ENCODE measurements around the gene PAPSS1. TPM values are rescaled to one million over a fixed set of nuclear protein-coding genes. Genes with fewer than 3 reads are reported as not detected.
"Not testable (repeated sequence)": the region's sequence is repeated elsewhere in the genome, so short reads cannot be mapped to it uniquely, and the experiment has no call there.

Gene PAPSS1
- total RNA-seq, 3 donors from 2014 or later: 19.8 to 23.3 (median 21.6) TPM

DNA sequence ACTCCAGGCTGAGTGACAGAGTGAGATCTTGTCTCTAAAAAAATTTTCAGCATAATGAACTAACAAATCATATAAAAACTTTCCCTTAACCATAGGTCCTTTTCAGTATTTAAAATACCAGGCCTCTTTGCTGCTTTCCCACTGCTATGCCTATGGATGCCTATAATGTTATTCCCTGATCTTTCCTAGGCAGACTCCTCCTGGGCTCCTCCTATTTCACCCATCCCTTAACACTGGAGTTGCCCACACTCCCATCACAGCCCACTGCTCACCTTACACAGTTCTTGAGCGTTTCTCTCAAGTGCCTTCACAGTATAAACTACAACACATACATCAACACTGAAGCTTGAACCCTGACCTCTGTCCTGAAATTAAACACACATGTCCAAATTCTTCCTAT is 31.6 kb downstream of the PAPSS1 start:
- DNase-seq (no peak), ATAC-seq (no peak)
- no peak overlapping the region for H3K4me3 Mint-ChIP-seq
- peaks cover 14% of the 10 kb centered on the region for H3K4me1 Mint-ChIP-seq (ENCODE audit: low read depth)
- H3K27me3 Mint-ChIP-seq (ENCODE audit: low read depth): no peaks in the 10 kb centered on the region
- no peaks in the 10 kb centered on the region for H3K9me3 Mint-ChIP-seq
- peaks cover 28% of the 10 kb centered on the region for H3K36me3 Mint-ChIP-seq (ENCODE audit: insufficient read depth)

DNA sequence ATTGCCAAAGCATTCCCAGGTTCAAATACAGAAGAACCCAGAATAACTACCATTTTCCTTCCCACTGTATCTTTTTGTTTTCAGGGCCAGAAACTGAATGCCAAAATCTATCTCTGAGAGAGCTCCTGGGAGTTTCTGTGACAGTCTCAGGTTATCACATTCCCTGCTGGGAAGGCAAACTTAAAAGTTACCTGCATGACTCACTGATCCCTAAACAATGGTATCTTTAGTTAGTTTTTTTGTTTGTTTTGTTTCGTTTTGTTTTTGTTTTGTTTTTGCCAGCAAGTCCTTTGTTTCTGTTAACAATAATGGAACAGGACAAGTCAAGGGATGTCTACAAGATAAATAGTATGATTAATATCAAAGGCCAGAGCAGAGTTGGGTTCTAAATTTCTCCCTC is 34.3 kb downstream of the PAPSS1 start:
- ATAC-seq (no peak), DNase-seq (no peak)
- Mint-ChIP-seq H3K36me3 (ENCODE audit: insufficient read depth) (peaks cover 25% of the 10 kb centered on the region), H3K9me3 (no peaks in the 10 kb centered on the region), H3K27me3 (ENCODE audit: low read depth) (no peaks in the 10 kb centered on the region), H3K4me1 (ENCODE audit: low read depth) (no peaks in the 10 kb centered on the region), H3K4me3 (no peak overlapping the region)

DNA sequence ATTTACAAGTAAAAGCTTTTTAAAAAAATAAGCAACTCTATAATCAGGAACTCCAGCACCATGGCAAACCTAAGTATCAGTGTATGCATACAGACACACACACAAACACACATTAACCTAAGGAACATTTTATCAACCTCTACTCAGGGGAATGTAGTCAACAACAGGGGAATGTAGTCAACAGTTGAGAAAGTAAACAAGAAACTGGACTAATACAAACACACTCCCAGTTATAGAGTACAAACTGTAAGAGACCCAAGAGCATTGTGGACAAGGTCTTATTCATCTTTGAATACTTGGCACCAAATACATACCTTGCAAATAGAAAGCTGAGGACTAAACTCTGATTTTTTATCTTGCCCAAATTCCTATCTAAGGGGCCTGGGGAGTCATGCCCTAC is 36.2 kb downstream of the PAPSS1 start:
- peaks cover 43% of the 10 kb centered on the region for H3K36me3 Mint-ChIP-seq (ENCODE audit: insufficient read depth)
- no peak for ATAC-seq
- DNase-seq: no peak
- no peak overlapping the region for H3K4me3 Mint-ChIP-seq
- H3K27me3 Mint-ChIP-seq (ENCODE audit: low read depth): no peaks in the 10 kb centered on the region
- H3K9me3 Mint-ChIP-seq: peaks cover 7% of the 10 kb centered on the region
- no peaks in the 10 kb centered on the region for H3K4me1 Mint-ChIP-seq (ENCODE audit: low read depth)

DNA sequence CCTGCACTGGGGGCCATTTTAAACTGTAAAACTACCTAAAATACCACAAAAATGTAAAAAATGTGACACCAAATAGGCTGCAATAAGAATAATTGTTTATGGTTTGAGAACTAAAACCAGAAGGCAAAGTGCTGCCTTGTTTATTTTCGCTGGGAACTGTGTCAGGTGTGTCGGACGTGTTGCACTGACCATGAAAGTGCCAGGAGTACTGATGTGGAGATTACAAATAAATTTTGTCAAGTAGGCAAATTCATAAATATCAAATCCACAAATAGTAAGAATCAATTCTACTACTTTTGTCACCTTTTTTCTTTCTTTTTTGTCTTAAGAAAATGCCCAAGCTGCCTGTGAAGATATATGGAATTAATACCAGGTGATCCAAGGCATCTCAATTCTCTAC is 37.7 kb downstream of the PAPSS1 start:
- no peaks in the 10 kb centered on the region for H3K27me3 Mint-ChIP-seq (ENCODE audit: low read depth)
- DNase-seq (no peak), ATAC-seq (no peak)
- no peak overlapping the region for H3K4me3 Mint-ChIP-seq
- H3K36me3 Mint-ChIP-seq (ENCODE audit: insufficient read depth): peaks cover 56% of the 10 kb centered on the region
- peaks cover 7% of the 10 kb centered on the region for H3K9me3 Mint-ChIP-seq
- H3K4me1 Mint-ChIP-seq (ENCODE audit: low read depth): no peaks in the 10 kb centered on the region

DNA sequence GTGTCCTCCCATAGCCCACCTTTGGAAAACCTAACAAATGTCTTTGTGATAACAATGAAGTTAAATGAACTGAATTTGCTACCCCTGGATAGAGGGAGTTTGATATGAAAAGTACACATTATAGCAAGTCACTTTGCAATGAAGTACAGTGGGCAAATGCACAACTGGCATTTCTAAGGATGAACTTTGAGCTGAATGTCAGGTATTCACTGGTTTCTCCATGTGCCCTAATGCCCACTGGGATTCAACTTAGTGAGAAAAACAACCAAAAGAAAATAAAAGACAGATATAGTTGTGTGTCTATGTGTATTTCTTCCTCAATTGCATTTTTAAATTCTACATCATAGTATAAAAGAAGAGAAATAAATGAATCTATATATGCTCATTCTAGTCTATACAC is 51.0 kb downstream of the PAPSS1 start:
- Mint-ChIP-seq H3K9me3 (no peaks in the 10 kb centered on the region), H3K4me3 (no peak overlapping the region), H3K27me3 (ENCODE audit: low read depth) (no peaks in the 10 kb centered on the region), H3K4me1 (ENCODE audit: low read depth) (no peaks in the 10 kb centered on the region), H3K36me3 (ENCODE audit: insufficient read depth) (peaks cover 21% of the 10 kb centered on the region)
- ATAC-seq: no peak
- DNase-seq: no peak

DNA sequence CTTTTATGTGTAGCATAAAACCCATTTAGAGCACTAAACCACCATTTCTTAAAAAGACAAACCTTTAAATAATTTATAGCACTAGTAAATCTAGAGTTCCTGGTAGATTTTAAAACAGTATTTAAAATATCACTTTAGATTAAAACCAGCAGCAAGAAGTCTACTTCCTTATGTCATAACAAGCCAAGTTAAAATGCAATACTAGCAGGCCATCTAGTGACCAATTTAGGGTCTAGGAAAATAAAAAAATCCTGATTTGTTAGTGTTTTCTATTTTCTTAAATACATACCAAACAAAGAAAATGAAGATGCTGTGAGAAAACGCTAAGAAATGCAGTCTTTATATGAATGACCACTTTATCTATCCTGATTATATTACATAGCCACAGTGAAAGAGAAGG is 53.9 kb downstream of the PAPSS1 start:
- no peak overlapping the region for H3K4me3 Mint-ChIP-seq
- no peaks in the 10 kb centered on the region for H3K4me1 Mint-ChIP-seq (ENCODE audit: low read depth)
- H3K27me3 Mint-ChIP-seq (ENCODE audit: low read depth): no peaks in the 10 kb centered on the region
- no peak for DNase-seq
- ATAC-seq: no peak
- H3K9me3 Mint-ChIP-seq: no peaks in the 10 kb centered on the region
- peaks cover 12% of the 10 kb centered on the region for H3K36me3 Mint-ChIP-seq (ENCODE audit: insufficient read depth)

DNA sequence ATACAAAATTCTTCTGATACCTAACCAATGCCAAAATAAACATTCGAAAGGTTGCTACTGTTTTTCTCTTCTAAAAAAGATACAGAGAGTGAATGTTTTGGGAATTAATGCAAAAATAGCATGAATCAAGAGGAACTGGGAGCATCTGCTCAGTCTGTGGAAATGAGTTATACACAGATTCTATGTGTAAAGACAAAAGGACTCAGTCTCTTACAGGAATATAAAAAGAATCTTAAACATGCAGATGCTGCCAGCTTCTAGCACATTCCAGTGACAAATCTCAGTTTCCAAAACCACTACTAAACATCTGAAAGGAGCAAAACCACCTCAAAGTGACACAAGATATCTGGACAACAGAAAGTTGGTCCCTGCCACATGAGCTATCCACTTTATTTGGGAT is 55.0 kb downstream of the PAPSS1 start:
- H3K9me3 Mint-ChIP-seq: no peaks in the 10 kb centered on the region
- no peaks in the 10 kb centered on the region for H3K4me1 Mint-ChIP-seq (ENCODE audit: low read depth)
- no peak overlapping the region for H3K4me3 Mint-ChIP-seq
- DNase-seq (no peak), ATAC-seq (no peak)
- peaks cover 8% of the 10 kb centered on the region for H3K36me3 Mint-ChIP-seq (ENCODE audit: insufficient read depth)
- H3K27me3 Mint-ChIP-seq (ENCODE audit: low read depth): no peaks in the 10 kb centered on the region

DNA sequence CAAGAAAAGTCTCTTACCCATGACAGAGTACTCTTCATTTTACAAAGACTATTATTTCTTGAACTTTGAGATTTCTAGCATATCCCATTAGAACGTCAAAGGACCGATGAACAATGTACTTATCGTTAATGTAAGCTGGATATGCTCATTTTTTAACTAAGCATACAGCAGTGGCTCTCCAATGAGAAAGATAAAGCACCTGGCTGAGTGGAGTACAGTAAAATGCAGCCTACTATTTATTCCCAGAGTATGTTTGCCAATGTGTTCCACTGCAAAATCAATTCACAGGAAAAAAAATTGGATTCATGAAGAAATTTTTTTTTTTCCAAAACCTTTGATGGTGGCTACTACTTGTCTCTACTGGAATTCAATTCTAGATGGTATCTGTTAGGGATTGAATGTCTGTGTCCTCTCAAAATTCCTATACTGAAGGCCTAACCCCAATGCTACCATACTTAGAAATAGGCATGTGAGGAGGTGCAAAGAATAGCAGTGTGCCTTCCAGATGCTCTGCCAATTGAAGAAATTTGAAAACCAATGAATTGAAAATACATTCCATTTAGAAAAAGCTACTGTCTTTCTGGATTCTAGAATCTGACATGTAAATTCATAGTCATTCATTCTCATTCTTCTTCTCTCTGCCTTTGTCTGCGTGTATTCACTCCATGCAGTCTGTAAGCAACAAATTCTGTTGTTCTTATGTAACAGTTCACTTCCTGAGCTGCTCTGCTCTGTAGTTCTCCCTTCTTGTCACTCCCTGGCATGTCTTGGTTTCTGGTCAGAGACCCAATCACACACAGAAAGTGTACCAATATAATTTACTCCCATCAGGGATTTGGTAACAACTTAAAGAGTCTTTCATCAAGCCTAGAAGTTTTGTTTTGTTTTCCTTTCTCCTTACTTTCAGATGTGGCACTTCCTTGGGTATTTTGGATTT is 61.4 kb downstream of the PAPSS1 start:
- ATAC-seq (no peak), DNase-seq (no peak)
- H3K36me3 Mint-ChIP-seq (ENCODE audit: insufficient read depth): peaks cover 27% of the 10 kb centered on the region
- H3K4me3 Mint-ChIP-seq: no peak overlapping the region
- no peaks in the 10 kb centered on the region for H3K4me1 Mint-ChIP-seq (ENCODE audit: low read depth)
- H3K27me3 Mint-ChIP-seq (ENCODE audit: low read depth): no peaks in the 10 kb centered on the region
- no peaks in the 10 kb centered on the region for H3K9me3 Mint-ChIP-seq

DNA sequence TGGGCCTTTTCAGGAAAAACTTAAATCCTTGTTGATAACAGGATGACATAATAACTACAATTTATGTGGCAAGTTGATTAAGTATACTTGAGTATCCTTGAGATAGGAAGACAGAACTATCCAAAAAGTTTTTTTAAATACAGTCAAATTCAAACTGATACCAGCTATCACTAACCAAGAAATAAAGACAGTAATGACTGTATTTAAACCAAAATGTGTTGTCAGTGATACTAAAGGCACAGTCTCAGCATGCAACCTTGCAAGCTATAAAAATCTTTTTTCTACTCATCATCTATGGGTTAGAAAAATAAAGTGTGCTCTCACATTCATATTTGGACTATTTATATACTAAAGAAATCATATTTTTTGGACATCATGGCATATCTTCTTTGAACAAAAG is 64.7 kb downstream of the PAPSS1 start:
- DNase-seq (no peak), ATAC-seq (no peak)
- Mint-ChIP-seq H3K27me3 (ENCODE audit: low read depth) (no peaks in the 10 kb centered on the region), H3K9me3 (no peaks in the 10 kb centered on the region), H3K4me3 (no peak overlapping the region), H3K4me1 (ENCODE audit: low read depth) (no peaks in the 10 kb centered on the region), H3K36me3 (ENCODE audit: insufficient read depth) (peaks cover 39% of the 10 kb centered on the region)

DNA sequence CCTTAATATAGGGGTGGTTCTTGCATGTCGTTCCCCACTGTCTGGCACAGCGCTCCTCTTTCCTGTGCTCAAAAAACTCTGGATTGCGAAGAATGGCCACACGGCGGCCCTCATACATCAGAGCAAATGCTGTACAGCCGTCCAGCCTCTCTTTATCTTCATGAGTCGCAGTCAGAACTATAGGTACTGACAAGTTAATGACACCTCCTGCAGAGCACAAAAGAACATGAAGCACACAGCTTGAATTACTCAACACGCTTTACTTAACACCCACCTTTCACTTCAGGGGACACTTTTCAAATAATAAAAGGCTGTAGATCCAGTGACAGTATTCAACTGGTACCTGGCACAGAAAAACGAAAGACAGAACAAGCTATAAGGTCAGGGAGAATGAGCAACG is 65.3 kb downstream of the PAPSS1 start:
- no peak for ATAC-seq
- Mint-ChIP-seq H3K9me3 (no peaks in the 10 kb centered on the region), H3K36me3 (ENCODE audit: insufficient read depth) (peaks cover 39% of the 10 kb centered on the region), H3K4me3 (no peak overlapping the region), H3K4me1 (ENCODE audit: low read depth) (no peaks in the 10 kb centered on the region), H3K27me3 (ENCODE audit: low read depth) (no peaks in the 10 kb centered on the region)
- DNase-seq: no peak

DNA sequence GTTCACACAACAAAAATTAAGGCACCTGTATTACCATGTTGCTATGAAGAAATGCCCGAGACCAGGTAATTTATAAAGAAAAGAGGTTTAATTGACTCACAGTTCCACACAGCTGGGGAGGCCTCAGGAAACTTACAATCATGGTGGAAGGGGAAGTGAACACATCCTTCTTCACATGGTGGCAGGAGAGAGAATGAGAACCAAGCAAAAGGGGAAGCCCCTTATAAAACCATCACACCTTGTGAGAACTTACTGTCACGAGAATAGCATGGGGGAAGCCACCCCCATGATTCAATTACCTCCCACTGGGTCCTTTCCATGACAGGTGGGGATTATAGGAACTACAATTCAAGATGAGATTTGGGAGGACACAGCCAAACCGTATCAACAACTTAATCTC is 68.6 kb downstream of the PAPSS1 start:
- DNase-seq; H3K9me3 Mint-ChIP-seq; H3K4me3 Mint-ChIP-seq; H3K27me3 Mint-ChIP-seq (ENCODE audit: low read depth); H3K4me1 Mint-ChIP-seq (ENCODE audit: low read depth); ATAC-seq: not testable (repeated sequence)
- H3K36me3 Mint-ChIP-seq (ENCODE audit: insufficient read depth): peaks cover 47% of the 10 kb centered on the region

DNA sequence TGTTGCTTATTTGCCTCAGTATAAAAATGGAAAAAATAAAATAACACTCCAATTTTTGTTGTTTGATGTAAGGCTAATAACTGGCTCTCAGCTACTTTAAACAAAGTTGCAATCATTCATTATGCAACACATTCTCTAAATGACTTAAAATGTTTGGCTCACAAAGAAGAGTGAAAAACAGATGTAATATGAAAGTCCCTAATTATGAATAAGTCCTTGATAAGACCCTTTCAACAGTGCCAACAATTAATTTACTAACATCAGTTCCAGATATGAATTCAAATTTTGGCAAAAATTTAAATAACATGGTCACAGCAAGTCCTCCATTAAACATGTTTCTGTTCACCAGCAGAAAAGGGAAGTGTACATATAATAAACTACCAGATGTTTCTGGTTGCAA is 69.8 kb downstream of the PAPSS1 start:
- no peaks in the 10 kb centered on the region for H3K27me3 Mint-ChIP-seq (ENCODE audit: low read depth)
- H3K9me3 Mint-ChIP-seq: no peaks in the 10 kb centered on the region
- DNase-seq (no peak), ATAC-seq (no peak)
- no peak overlapping the region for H3K4me3 Mint-ChIP-seq
- H3K4me1 Mint-ChIP-seq (ENCODE audit: low read depth): no peaks in the 10 kb centered on the region
- H3K36me3 Mint-ChIP-seq (ENCODE audit: insufficient read depth): peaks cover 48% of the 10 kb centered on the region

DNA sequence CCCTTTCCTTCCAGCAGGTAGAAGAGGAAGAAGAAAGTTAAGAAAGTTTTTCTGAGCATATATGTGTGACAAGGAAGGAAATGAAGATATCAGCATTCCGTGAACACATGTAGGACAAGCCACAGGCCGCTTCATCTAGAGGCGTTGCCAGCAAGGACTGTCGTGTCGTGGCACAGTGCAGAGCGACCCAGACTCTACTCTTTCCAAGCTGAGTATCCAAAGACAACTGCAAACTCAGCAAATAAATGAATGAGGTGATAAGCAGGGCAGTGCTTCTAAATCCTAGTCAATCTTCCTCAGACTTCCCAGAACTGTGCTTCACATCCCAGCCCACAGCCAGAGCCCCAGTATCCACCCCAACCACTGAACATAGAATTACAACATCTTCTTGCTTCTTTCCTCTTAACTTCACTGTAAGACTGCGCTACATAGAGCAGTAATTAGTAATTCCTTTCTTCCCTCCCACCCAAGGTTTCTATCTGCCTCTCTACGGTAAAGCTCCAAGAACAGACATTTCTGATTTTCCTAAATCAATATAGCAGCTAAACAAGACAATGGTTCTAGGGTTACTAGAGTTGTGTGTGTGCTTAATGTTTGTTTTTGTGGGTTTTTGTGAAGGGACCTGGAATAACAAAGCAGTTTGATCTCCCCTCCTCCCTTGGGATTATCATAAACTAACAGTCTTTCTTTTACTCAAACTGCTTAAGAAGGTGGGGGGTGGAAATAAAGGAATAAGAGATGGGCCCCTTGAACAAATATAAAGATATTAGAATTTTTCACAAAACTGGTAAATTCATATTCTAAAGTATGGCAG is 71.6 kb downstream of the PAPSS1 start:
- Mint-ChIP-seq H3K4me1 (ENCODE audit: low read depth) (no peaks in the 10 kb centered on the region), H3K4me3 (no peak overlapping the region), H3K9me3 (no peaks in the 10 kb centered on the region), H3K36me3 (ENCODE audit: insufficient read depth) (peaks cover 47% of the 10 kb centered on the region), H3K27me3 (ENCODE audit: low read depth) (no peaks in the 10 kb centered on the region)
- ATAC-seq (no peak), DNase-seq (no peak)

DNA sequence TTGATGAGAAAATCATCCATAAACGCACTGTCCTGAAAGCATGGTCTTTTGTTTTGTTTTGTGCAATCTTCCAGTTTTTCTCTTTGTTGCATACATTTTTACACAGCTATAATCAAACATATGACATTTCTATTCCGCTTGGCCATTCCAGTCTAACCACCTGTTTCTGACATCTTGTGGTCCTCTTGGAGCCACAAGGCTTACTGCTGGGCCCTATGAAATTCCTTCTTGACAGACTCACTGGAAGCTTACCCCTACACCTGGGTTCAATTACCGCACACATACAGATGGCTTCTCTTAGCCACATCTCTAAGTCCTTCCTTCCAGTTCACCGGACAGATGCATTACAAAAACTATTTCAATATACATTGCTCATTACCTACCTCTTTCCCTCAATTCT is 72.4 kb downstream of the PAPSS1 start:
- Mint-ChIP-seq H3K27me3 (ENCODE audit: low read depth) (no peaks in the 10 kb centered on the region), H3K4me1 (ENCODE audit: low read depth) (no peaks in the 10 kb centered on the region), H3K36me3 (ENCODE audit: insufficient read depth) (peaks cover 46% of the 10 kb centered on the region), H3K9me3 (no peaks in the 10 kb centered on the region), H3K4me3 (no peak overlapping the region)
- DNase-seq: no peak
- no peak for ATAC-seq

DNA sequence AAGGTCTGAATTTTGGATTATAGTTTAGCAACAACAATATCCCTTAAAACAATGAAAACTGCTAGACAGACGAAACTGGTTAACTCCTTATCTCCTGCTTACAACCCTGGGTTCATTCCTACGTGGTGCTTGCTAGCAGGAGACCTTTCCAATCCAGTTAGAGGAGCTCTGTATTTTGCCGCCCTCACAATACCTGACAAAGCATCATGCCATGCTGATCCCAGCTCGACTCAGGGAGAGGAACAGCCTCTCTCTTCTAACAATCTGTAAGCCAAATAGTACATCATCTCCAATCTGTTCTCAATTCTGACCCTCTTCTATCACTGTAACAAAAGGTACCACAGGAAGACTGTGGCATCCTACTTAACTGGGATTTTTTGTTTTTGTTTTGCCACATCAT is 74.4 kb downstream of the PAPSS1 start:
- Mint-ChIP-seq H3K4me3 (no peak overlapping the region), H3K4me1 (ENCODE audit: low read depth) (no peaks in the 10 kb centered on the region), H3K27me3 (ENCODE audit: low read depth) (no peaks in the 10 kb centered on the region), H3K9me3 (no peaks in the 10 kb centered on the region), H3K36me3 (ENCODE audit: insufficient read depth) (peaks cover 35% of the 10 kb centered on the region)
- DNase-seq (no peak), ATAC-seq (no peak)

Measured in activated T-cell treated with anti-CD3 and anti-CD28 coated beads, Interleukin-2, amount 50 U/mL, for 4 hours (primary cell).